Uterus (tissue), 4 donors: ENCODE measurements around the gene CMTM7. TPM values are rescaled to one million over a fixed set of nuclear protein-coding genes. Genes with fewer than 3 reads are reported as not detected.
"Not testable (repeated sequence)": the region's sequence is repeated elsewhere in the genome, so short reads cannot be mapped to it uniquely, and the experiment has no call there.

ENCODE experiments used
- DNase-seq, 2 donors: peaks; one replicate each; pipeline ENCODE4 v3.0.0-alpha.2; 2019 to 2020
- H3K27ac ChIP-seq, 2 donors: fragments of 200-600 bp; sonication (generic); 1 replicate in 1 of 2; 2 replicates in 1 of 2; pipeline ENCODE4 v1.5.1; 2016 to 2018
- H3K27me3 ChIP-seq, 2 donors: fragments of 200-600 bp; sonication (generic); one replicate each; pipeline ENCODE4 v1.5.1; 2018 to 2019; ENCODE audit warnings: control low read depth in 1 of 2
- H3K36me3 ChIP-seq, 2 donors: fragments of 200-600 bp; sonication (generic); one replicate each; pipeline ENCODE4 v1.5.1; 2019; ENCODE audit warnings: control low read depth in 1 of 2
- H3K4me1 ChIP-seq, 2 donors: fragments of 200-600 bp; sonication (generic); one replicate each; pipeline ENCODE4 v1.5.1; 2018 to 2019; ENCODE audit warnings: control low read depth in 1 of 2
- H3K4me3 ChIP-seq, 2 donors: fragments of 200-600 bp; sonication (generic); 1 replicate in 1 of 2; 2 replicates in 1 of 2; pipeline ENCODE4 v1.5.1; 2018 to 2019; ENCODE audit warnings: mild to moderate bottlenecking in 1 of 2
- H3K9me3 ChIP-seq, 2 donors: fragments of 200-600 bp; sonication (generic); one replicate each; pipeline ENCODE4 v1.5.1; 2019; ENCODE audit warnings: control low read depth in 1 of 2
- POLR2A ChIP-seq, 2 donors: fragments of 450-650 bp; IDR thresholded peaks; one replicate each; pipeline ENCODE4 v1.6.1; 2016; ENCODE audit warnings: antibody characterized with exemption in 2 of 2, mild to moderate bottlenecking in 1 of 2, moderate library complexity in 1 of 2
- intact Hi-C: fragments of 100-400 bp; cut with DNase I; formaldehyde crosslinking; loops from one replicate; pipeline ENCODE4 v1.15.1; 2023; ENCODE audit warnings: low total_unique reads
- total RNA-seq, 4 donors: library from RNA; depleted of rRNA in 3 of 4; stranded (reverse); fragments of >200 nt in 3 of 4; gene quantifications; one replicate each; pipeline versions ENCODE4 v1.1.0 to v1.2.4, GENCODE V29; 2014 to 2023
- TF ChIP-seq, protein P1 (sequence below), 4 experiments: fragments of 200-600 bp in 2 of 4; fragments of 450-650 bp in 2 of 4; sonication (generic) in 2 of 4; IDR thresholded peaks; one replicate each; pipeline ENCODE4 v1.5.1; 2016 to 2019; ENCODE audit warnings: antibody characterized with exemption in 4 of 4, mild to moderate bottlenecking in 2 of 4, moderate library complexity in 1 of 4
- donor health status: DM: yes; HTN: yes; CAD: no.

The CMTM7 gene
- total RNA-seq, 4 donors from 2014 or later, result 0.26 to 25.2 (median 13.3) TPM

DNA sequence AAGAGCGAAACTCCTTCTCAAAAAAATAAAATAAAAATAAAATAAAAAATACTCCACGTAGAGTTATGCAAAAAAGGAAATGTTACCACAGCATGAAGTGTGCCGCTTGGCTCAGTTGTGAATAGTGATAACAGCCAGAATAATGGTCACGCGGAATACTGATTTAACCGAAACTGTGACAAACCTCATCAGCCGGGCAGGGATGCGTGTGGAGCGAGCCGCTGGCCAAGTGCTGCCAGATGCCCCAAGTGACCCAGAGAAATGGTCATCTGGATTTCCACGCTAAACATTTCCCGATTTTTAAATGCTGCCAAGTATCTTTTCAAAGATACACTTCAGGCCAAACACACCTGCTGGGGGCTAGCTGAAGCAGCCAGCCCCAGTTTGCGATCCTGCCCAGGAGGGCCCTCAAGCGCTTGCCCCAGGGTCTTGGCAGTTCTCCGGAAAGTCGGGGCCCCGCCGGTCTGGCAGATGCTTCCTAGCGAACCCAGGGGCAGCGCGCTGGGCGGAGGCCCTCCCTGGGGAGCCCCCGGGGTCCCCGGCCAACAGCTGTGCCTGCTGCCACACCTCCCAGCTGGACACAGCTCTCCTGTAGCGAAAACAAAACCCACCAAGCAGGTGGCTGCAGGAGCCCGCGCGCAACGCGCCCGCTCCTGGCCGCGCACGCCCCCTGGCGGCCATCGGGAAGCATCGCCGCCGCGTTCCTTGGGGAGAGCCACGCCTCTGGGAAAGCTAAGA, 75.8 kb downstream of the CMTM7 start:
- Histone ChIP-seq H3K4me3 (peak overlapping the region in 1 of 2 donors; percentile 33), H3K27ac (no peak overlapping the region), H3K9me3 (no peaks in the 10 kb centered on the region), H3K4me1 (no peaks in the 10 kb centered on the region), H3K36me3 (no peaks in the 10 kb centered on the region), H3K27me3 (no peaks in the 10 kb centered on the region)
- no peak for TF ChIP-seq POLR2A (IDR thresholded peaks at IDR 0.05)
- TF ChIP-seq, protein P1, sequence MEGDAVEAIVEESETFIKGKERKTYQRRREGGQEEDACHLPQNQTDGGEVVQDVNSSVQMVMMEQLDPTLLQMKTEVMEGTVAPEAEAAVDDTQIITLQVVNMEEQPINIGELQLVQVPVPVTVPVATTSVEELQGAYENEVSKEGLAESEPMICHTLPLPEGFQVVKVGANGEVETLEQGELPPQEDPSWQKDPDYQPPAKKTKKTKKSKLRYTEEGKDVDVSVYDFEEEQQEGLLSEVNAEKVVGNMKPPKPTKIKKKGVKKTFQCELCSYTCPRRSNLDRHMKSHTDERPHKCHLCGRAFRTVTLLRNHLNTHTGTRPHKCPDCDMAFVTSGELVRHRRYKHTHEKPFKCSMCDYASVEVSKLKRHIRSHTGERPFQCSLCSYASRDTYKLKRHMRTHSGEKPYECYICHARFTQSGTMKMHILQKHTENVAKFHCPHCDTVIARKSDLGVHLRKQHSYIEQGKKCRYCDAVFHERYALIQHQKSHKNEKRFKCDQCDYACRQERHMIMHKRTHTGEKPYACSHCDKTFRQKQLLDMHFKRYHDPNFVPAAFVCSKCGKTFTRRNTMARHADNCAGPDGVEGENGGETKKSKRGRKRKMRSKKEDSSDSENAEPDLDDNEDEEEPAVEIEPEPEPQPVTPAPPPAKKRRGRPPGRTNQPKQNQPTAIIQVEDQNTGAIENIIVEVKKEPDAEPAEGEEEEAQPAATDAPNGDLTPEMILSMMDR (IDR thresholded peaks at IDR 0.05), result peak; percentile 92 to 99 (median 95)
- peak; percentile 47 to 70 for DNase-seq
- intact Hi-C loops, result loop anchor here (5.0 kb wide), 1 partner anchor 90 kb away; no protein-coding TSS in a partner anchor

DNA sequence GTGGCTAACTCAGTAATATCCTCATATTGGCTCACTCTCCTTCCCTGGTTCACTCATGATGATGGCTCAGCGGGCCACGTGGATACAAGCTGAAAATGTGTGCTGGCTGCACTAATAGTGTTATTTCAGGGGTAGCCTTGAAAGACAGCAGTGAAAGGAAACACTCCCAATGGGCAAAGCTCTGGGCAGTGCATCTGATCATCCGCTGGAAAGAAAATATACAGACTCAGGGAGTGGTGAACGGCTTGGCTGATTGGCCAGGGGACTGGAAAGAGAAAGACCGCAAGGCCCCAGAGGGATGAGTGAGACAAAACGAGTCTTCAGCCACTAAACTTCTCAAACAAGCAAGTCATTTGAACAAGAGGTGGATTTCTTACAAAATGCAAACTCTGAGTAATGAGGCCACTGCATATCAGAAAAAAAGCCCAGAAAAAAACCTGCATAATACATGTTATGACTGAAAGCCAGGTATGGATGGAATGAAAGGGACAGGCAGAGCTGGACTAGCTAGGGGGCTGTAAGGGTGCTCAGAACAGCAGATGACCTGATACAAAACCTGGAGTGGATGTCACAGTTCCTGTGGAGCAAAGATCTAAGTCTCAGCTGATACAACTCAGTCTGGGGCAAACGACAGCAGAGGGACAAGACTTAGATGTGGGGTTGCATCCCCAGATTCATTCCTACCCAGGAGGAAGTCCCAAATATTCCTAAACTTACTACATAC, 77.7 kb downstream of the CMTM7 start:
- DNase-seq, result no peak
- H3K27ac ChIP-seq, result no peak overlapping the region
- TF ChIP-seq, protein P1 (IDR thresholded peaks at IDR 0.05), result no peak
- TF ChIP-seq POLR2A (IDR thresholded peaks at IDR 0.05), result no peak

DNA sequence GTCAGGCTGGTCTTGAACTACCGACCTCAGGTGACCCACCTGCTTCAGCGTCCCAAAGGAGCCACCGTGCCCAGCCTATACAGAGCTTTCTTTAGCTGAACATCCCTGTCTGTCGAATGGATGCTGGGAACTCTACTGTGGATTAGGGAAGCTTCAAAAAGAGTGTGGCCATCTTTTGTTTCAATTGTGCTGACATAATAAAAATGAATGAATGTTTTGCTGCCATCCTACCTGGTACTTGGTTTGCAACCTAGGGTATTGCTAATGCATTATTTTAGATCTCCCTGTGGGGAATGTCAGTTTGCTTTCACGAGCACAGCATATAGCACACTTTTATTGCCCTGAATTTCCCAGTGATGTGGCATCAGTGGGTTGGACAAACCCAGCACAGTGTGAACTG, 78.7 kb downstream of the CMTM7 start:
- DNase-seq, result no peak
- intact Hi-C loops, result loop anchor here (10.0 kb wide), 1 partner anchor 176 kb away; no protein-coding TSS in a partner anchor

More for the DNA sequence above, 77.7 kb downstream of the CMTM7 start:
- Histone ChIP-seq H3K36me3 (no peaks in the 10 kb centered on the region), H3K9me3 (no peaks in the 10 kb centered on the region), H3K4me3 (no peak overlapping the region), H3K27me3 (no peaks in the 10 kb centered on the region), H3K4me1 (no peaks in the 10 kb centered on the region)
- intact Hi-C loops, result loop anchor here (5.0 kb wide), 1 partner anchor 92 kb away; no protein-coding TSS in a partner anchor

DNA sequence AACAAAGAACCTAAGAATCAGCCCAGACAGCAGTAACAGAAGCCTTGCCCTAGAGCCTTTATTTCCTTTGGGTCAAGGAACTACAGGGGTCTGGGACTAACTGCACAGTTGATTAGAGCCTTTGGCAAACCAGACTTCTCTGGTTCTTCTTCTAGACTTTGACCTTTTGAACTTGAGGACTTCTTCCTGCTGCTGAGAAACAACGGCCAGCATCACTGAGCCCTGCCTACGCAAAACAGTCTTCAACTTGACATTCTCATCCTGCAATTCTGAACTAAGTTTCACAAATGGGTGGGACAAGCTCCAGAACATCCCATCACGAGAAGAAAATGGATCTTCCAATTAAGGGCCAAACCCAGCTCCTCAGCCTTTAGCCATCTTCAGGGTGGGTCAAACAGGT, 79.6 kb downstream of the CMTM7 start:
- intact Hi-C loops, result loop anchor here (10.0 kb wide), 1 partner anchor 176 kb away; no protein-coding TSS in a partner anchor
- Histone ChIP-seq H3K4me1 (no peaks in the 10 kb centered on the region), H3K36me3 (no peaks in the 10 kb centered on the region), H3K27ac (no peak overlapping the region), H3K9me3 (no peaks in the 10 kb centered on the region), H3K4me3 (no peak overlapping the region), H3K27me3 (no peaks in the 10 kb centered on the region)
- no peak for DNase-seq
- no peak for TF ChIP-seq POLR2A (IDR thresholded peaks at IDR 0.05)
- TF ChIP-seq, protein P1 (IDR thresholded peaks at IDR 0.05), result no peak

More for the DNA sequence above, 78.7 kb downstream of the CMTM7 start:
- no peak for TF ChIP-seq POLR2A (IDR thresholded peaks at IDR 0.05)
- TF ChIP-seq, protein P1 (IDR thresholded peaks at IDR 0.05), result no peak
- H3K27ac ChIP-seq, result no peak overlapping the region
- no peaks in the 10 kb centered on the region for H3K36me3 ChIP-seq
- no peak overlapping the region for H3K4me3 ChIP-seq
- H3K27me3 ChIP-seq, result no peaks in the 10 kb centered on the region
- no peaks in the 10 kb centered on the region for H3K9me3 ChIP-seq
- H3K4me1 ChIP-seq, result no peaks in the 10 kb centered on the region

DNA sequence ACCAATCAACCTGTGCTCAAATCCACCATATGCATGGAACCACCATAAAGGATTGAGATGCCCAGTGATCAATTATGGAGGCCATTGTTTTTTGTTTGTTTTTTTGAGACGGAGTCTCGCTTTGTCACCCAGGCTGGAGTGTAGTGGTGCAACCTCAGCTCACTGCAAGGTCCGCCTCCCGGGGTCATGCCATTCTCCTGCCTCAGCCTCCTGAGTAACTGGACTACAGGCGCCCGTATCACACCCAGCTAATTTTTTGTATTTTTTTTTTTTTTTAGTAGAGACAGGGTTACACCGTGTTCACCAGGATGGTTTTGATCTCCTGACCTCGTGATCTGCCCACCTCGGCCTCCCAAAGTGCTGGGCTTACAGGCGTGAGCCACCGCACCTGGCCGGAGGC, 80.5 kb downstream of the CMTM7 start:
- intact Hi-C loops, result loop anchor here (10.0 kb wide), 1 partner anchor 177 kb away; no protein-coding TSS in a partner anchor
- not testable (repeated sequence) for H3K4me3 ChIP-seq, H3K36me3 ChIP-seq, DNase-seq, H3K4me1 ChIP-seq, H3K27me3 ChIP-seq, H3K9me3 ChIP-seq, H3K27ac ChIP-seq
